ENCODE results near the gene MPV17. TPM values are rescaled to one million over a fixed set of nuclear protein-coding genes. Genes with fewer than 3 reads are reported as not detected.
A peak's percentile ranks its signal among the peaks of the same experiment; 100 is the strongest.
"Not testable (repeated sequence)": the region's sequence is repeated elsewhere in the genome, so short reads cannot be mapped to it uniquely, and the experiment has no call there.

The MPV17 gene
- total RNA-seq, 1 donor from 2014 or later = 79.2 TPM

DNA sequence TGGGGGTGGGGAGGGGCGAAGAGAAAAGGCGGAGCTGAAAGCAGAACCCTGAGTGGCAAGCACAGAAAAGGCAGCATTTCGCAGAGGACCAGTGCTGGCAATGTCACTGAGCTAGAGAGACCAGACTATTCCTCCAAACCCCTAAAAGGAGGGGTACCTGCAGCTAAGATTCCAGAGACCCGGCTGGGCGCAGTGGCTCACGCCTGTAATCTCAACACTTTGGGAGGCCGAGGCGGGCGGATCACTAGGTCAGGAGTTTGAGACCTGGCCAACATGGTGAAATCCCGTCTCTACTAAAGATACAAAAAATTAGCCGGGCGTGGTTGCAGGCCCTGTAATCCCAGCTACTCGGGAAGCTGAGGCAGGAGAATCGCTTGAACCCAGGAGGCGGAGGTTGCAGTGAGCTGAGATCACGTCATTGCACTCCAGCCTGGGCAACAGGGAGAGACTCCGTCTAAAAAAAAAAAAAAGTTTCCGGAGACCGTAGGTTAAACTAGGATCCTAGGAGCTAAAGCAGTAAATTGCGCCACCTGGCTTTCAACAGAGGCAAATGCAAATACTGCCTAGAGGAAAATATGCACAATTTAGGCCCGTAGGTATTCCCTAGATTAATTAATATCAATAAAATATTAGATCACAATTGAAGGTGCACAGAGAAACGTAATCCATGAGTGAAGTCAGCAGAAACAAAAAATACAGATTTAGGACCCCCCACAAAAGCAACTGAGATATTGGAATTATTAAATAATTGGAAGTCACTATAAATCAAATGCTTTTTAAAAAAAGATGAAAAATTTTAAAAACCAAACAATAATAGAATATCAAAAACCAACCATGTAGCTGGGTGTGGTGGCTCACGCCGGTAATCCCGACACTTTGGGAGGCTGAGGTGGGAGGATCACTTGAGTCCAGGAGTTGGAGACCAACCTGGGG is 19.5 kb downstream of the MPV17 start:
- peak; percentile 74 to 83 for ATAC-seq
- peak overlapping the region; percentile 55 for H3K27ac ChIP-seq
- no peak for DNase-seq
- H3K27me3 ChIP-seq (ENCODE audit: low read depth) = peaks cover 35% of the 10 kb centered on the region
- H3K36me3 ChIP-seq = no peaks in the 10 kb centered on the region
- H3K9me3 ChIP-seq = no peaks in the 10 kb centered on the region
- TF ChIP-seq, protein P1, sequence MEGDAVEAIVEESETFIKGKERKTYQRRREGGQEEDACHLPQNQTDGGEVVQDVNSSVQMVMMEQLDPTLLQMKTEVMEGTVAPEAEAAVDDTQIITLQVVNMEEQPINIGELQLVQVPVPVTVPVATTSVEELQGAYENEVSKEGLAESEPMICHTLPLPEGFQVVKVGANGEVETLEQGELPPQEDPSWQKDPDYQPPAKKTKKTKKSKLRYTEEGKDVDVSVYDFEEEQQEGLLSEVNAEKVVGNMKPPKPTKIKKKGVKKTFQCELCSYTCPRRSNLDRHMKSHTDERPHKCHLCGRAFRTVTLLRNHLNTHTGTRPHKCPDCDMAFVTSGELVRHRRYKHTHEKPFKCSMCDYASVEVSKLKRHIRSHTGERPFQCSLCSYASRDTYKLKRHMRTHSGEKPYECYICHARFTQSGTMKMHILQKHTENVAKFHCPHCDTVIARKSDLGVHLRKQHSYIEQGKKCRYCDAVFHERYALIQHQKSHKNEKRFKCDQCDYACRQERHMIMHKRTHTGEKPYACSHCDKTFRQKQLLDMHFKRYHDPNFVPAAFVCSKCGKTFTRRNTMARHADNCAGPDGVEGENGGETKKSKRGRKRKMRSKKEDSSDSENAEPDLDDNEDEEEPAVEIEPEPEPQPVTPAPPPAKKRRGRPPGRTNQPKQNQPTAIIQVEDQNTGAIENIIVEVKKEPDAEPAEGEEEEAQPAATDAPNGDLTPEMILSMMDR (IDR thresholded peaks at IDR 0.05) = peak; percentile 88
- H3K4me3 ChIP-seq = peak overlapping the region; percentile 51
- H3K4me1 ChIP-seq = peaks cover 19% of the 10 kb centered on the region
- intact Hi-C loops (cut with DNase I) = no loop called here

DNA sequence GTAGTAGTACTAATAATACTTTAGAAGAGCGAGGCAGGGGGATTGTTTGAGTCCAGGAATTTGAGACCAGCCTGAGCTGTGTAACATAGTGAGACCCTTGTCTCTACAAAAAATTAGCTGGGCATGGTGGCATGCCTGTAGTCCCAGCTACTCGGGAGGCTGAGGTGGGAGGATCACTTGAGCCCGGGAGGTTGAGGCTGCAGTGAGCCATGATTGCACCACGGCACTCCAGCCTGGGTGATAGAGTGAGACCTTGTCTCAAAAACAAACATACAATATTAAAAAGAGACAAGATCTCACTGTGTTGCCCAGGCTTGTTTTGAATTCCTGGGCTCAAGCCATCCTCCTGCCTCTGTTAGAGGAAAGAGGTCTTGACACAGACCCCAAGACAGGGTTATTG is 22.3 kb downstream of the MPV17 start:
- H3K27ac ChIP-seq; H3K36me3 ChIP-seq; DNase-seq; H3K4me1 ChIP-seq; H3K27me3 ChIP-seq (ENCODE audit: low read depth); intact Hi-C loops (cut with DNase I); H3K9me3 ChIP-seq; ATAC-seq; H3K4me3 ChIP-seq: not testable (repeated sequence)

DNA sequence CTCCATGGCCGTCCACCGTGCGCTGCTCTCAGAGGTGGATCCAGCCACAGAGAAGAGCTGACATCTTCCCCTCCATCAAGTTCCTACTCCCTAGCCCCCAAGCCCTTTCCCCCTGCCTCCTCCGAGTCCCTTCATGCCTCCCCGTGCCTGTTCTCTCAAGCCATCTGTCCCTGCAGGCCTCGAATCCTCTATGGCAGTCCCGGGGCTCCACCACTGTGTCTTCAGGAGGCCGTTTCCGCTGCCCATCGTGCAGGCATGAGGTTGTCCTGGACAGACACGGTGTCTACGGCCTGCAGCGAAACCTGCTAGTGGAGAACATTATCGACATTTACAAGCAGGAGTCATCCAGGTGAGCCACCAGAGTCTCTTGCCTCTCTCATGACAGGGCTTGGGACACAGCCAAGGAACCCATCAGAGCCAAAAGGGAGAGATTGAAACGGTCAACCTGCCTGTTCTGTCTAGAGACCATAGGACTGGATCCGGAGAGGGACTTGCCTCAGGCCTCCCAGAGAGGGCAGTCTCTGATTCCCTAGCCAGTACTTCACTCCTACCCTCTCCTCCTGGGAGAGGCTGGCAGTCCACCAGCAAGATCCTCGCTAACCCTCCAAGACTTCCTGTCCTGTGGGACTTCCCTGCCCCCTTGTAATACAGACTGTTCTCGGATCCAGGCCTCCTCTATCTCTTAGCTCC is 24.4 kb downstream of the MPV17 start:
- no peak overlapping the region for H3K4me3 ChIP-seq
- intact Hi-C loops (cut with DNase I) = no loop called here
- no peak for DNase-seq
- no peaks in the 10 kb centered on the region for H3K9me3 ChIP-seq
- ATAC-seq = peak; percentile 16 to 53
- H3K36me3 ChIP-seq = no peaks in the 10 kb centered on the region
- H3K27ac ChIP-seq = no peak overlapping the region
- H3K4me1 ChIP-seq = peaks cover 9% of the 10 kb centered on the region
- TF ChIP-seq, protein P1 (IDR thresholded peaks at IDR 0.05) = no peak
- H3K27me3 ChIP-seq (ENCODE audit: low read depth) = peaks cover 5% of the 10 kb centered on the region

DNA sequence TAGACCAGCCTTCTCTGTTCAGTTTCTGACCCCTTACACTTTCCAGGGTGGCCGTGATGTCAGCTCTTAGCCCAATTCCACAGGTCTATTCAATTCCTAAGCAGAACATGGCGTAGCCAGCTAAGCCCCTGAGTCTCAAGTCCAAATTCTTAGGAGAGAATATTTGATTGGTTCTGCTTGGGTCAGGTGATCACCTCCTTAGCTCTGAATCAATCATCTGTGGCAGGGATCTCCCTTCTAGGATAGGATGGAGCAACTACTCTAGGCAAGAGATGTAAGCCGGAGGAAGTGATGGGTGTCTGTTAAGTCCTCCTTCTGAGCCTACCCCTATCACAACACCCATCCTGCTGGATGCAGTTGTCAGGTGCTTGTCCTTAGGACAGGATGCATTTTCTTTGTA is 25.7 kb downstream of the MPV17 start:
- Histone ChIP-seq H3K36me3 (no peaks in the 10 kb centered on the region), H3K27ac (no peak overlapping the region), H3K4me3 (no peak overlapping the region), H3K4me1 (peaks cover 4% of the 10 kb centered on the region), H3K27me3 (ENCODE audit: low read depth) (peaks cover 5% of the 10 kb centered on the region), H3K9me3 (no peaks in the 10 kb centered on the region)
- DNase-seq = no peak
- no peak for ATAC-seq
- intact Hi-C loops (cut with DNase I) = no loop called here
- TF ChIP-seq, protein P1 (IDR thresholded peaks at IDR 0.05) = no peak

DNA sequence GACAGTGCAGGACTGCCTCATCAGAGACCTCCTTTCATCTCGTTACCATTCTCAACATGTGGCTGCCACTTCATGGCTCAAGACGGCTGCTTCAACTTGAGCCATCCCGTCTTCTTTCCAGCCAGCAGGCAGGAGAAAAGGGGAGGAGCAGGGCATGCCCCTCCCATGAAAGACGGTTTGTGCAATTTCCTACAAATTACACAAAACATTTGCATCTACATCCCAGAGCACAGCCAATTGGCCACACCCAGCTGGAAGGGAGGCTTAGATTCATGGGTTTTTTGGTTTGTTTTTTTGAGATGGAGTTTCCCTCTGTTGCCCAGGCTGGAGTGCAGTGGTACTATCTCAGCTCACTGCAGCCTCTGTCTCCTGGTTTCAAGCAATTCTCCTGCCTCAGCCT is 26.4 kb downstream of the MPV17 start:
- Histone ChIP-seq H3K27me3 (ENCODE audit: low read depth) (peaks cover 5% of the 10 kb centered on the region), H3K36me3 (no peaks in the 10 kb centered on the region), H3K9me3 (no peaks in the 10 kb centered on the region), H3K27ac (no peak overlapping the region), H3K4me3 (no peak overlapping the region), H3K4me1 (peaks cover 4% of the 10 kb centered on the region)
- intact Hi-C loops (cut with DNase I) = no loop called here
- DNase-seq = no peak
- no peak for ATAC-seq
- TF ChIP-seq, protein P1 (IDR thresholded peaks at IDR 0.05) = no peak

DNA sequence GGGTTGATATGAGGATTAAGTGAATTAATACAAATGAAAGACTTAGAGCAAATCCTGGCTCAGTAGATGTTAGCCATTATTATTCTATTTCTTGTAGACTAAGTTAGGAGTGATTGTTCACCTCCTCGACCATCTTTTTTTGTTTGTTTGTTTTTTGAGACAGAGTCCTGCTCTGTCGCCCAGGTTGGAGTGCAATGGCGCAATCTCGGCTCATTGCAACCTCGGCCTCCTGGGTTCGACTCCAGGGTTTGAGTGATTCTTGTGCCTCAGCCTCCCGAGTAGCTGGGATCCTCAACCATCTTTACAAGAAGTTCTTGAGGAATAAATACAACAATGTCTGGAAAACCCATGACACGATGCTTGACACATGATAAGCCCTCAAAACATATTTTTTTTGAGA is 28.0 kb downstream of the MPV17 start:
- Histone ChIP-seq H3K36me3 (no peaks in the 10 kb centered on the region), H3K9me3 (no peaks in the 10 kb centered on the region), H3K4me3 (no peak overlapping the region), H3K27ac (no peak overlapping the region), H3K27me3 (ENCODE audit: low read depth) (peaks cover 10% of the 10 kb centered on the region), H3K4me1 (peaks cover 4% of the 10 kb centered on the region)
- ATAC-seq = no peak
- TF ChIP-seq, protein P1 (IDR thresholded peaks at IDR 0.05) = no peak
- no peak for DNase-seq
- intact Hi-C loops (cut with DNase I) = no loop called here
